Muscle layer of colon (tissue), 2 donors: ENCODE measurements around the gene CYP2U1.
"Not testable (repeated sequence)": the region's sequence is repeated elsewhere in the genome, so short reads cannot be mapped to it uniquely, and the experiment has no call there.

Experiments used
- H3K27ac ChIP-seq: one replicate; pipeline ENCODE4 v1.7.0; 2013; ENCODE audit warnings: low read depth, mild to moderate bottlenecking, low read length, moderate library complexity
- H3K27me3 ChIP-seq, 2 donors: one replicate each; pipeline ENCODE4 v1.7.0; 2013; ENCODE audit warnings: low read length in 2 of 2, mild to moderate bottlenecking in 2 of 2; ENCODE audit not compliant: insufficient read depth in 2 of 2, control insufficient read depth in 1 of 2
- H3K36me3 ChIP-seq: one replicate; pipeline ENCODE4 v1.7.0; 2013; ENCODE audit warnings: mild to moderate bottlenecking, low read length; ENCODE audit not compliant: insufficient read depth
- H3K4me1 ChIP-seq: one replicate; pipeline ENCODE4 v1.7.0; 2013; ENCODE audit warnings: mild to moderate bottlenecking, low read length; ENCODE audit not compliant: insufficient read depth
- H3K4me3 ChIP-seq, 2 donors: one replicate each; pipeline ENCODE4 v1.7.0; 2013; ENCODE audit warnings: low read length in 2 of 2, low read depth in 1 of 2, mild to moderate bottlenecking in 1 of 2, moderate library complexity in 1 of 2
- H3K9ac ChIP-seq: one replicate; pipeline ENCODE4 v1.7.0; 2013; ENCODE audit warnings: low read length
- H3K9me3 ChIP-seq: one replicate; pipeline ENCODE4 v1.7.0; 2013; ENCODE audit warnings: mild to moderate bottlenecking, low read length
- donor health status: abdominal sarcoma.
- donor health status: Adenocarcinoma of cecum.

The CYP2U1 gene

DNA sequence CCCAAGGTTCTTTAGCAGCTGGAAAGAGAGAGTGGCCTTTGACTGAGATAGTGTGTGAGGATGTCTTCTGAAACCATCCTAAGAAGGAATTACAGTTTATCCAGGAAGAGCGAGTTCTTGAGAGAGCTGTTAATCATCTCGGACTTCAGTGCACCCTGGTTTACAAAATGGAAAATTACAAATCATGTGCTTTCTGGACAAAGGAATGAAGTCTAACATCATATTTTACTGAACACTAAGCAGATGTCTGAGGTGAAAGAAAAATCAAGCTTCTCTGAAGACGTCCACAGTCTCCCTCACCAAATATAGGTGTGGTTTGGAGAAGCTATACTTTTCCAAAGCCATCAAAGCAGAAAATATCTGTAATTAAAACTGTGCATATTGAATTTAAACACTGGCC is 30.8 kb upstream of the CYP2U1 start:
- H3K4me3 ChIP-seq = no peak overlapping the region
- no peaks in the 10 kb centered on the region for H3K27me3 ChIP-seq
- H3K9ac ChIP-seq = no peak overlapping the region
- peak overlapping the region; percentile 48 for H3K27ac ChIP-seq
- H3K9me3 ChIP-seq = no peaks in the 10 kb centered on the region
- no peaks in the 10 kb centered on the region for H3K36me3 ChIP-seq
- H3K4me1 ChIP-seq = peaks cover 51% of the 10 kb centered on the region

DNA sequence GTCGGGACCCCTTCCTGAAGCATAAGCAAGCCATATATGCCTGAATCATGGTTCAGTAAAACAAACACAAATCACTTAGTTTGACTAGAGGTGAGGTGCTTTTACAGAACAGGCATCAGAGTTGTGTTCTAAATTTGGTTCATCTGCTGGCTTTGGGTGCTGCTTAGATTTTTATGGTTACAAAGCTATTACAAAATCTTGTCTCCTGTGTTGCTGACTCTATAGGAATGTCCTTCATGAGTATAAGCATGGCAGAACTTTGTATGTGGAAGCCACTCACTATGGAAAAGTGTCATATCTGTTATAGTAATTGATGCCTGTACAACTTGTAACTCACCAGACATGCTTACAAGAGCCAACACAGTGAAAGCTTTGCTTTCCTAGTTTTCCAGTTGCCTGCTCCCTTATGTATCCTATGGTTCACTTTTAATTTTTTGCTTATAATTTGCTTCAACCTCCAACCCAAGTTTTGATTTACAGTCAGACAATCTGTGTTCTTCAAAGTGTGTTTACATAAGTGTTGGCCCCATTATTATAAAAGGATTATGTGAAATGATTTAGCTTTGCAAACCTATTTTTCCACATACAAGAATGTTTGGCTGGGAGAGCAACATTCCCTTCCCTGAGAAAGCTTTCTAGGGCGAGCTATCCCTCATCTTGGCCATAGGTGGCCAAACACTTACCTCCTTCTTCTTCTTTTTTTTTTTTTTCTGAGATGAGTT is 30.0 kb upstream of the CYP2U1 start:
- no peak overlapping the region for H3K4me3 ChIP-seq
- no peaks in the 10 kb centered on the region for H3K36me3 ChIP-seq
- no peak overlapping the region for H3K9ac ChIP-seq
- peak overlapping the region; percentile 48 for H3K27ac ChIP-seq
- no peaks in the 10 kb centered on the region for H3K9me3 ChIP-seq
- peaks cover 44% of the 10 kb centered on the region for H3K4me1 ChIP-seq
- no peaks in the 10 kb centered on the region for H3K27me3 ChIP-seq

DNA sequence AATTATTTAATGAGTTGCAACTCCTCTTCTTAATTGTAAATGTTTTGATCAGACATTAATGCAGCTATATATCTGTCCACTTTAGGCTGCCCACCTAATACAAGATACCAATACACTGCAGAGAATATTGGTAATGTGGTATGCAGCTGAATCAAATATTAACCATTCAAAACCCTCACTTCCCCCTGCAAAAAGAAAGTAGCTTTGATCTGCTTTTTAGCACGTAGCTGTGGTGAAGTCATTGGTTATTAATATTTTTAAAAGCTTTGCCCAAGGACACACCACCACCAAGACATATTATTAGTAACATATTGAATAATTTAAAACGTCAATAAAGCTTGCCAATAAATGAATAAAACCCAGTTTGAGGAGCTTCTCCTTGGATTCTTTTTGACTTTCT is 28.6 kb upstream of the CYP2U1 start:
- Histone ChIP-seq H3K27me3 (no peaks in the 10 kb centered on the region), H3K4me1 (peaks cover 41% of the 10 kb centered on the region), H3K36me3 (no peaks in the 10 kb centered on the region), H3K4me3 (no peak overlapping the region), H3K27ac (peak overlapping the region; percentile 4), H3K9ac (no peak overlapping the region), H3K9me3 (no peaks in the 10 kb centered on the region)

DNA sequence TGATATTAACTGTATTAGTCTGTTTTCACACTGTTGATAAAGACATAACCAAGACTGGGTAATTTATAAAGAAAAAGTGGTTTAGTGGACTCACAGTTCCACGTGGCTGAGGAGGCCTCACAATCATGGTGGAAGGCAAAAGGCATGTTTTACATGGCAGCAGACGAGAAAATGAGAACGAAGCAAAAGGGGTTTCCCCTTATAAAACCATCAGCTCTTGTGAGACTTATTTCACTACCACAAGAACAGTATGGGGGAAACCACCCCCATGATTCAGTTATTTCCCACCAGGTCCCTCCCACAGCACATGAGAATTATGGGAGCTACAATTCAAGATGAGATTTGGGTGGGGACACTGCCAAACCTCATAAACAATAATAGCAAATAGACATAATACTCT is 26.3 kb upstream of the CYP2U1 start:
- H3K9ac ChIP-seq, H3K9me3 ChIP-seq: not testable (repeated sequence)
- H3K4me1 ChIP-seq = peaks cover 37% of the 10 kb centered on the region

DNA sequence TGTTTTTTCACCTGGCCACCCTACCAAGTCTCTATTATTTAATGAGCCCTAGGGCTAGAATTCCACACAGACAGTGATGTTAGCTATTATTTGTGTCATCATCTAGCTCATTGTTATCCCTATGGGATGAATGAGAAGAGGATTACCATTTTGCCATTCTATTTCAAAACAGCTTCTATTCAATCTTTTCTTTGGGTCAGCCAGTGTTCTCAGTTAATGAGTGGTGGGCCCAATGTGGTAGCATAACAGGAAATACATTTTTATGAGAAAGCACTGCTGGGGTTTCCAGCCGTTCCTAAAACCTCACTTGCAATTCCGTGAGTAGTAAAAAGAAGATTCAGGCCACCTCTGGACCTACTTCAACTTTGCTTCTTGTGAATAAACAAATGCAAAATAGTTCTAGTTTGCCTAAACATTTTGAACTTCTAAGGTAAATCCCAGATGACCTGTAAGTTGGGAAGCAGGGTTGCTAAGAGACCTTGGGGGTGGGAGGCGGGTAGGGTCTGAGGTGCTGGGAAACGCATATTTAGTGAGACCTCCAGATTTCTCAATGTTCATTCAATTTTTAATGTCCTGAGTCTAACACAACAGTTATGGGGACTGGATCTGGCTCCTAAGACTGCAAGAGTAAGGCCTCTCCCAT is 24.8 kb upstream of the CYP2U1 start:
- Histone ChIP-seq H3K4me3 (no peak overlapping the region), H3K36me3 (peaks cover 21% of the 10 kb centered on the region), H3K9me3 (no peaks in the 10 kb centered on the region), H3K9ac (no peak overlapping the region), H3K27ac (no peak overlapping the region), H3K4me1 (peaks cover 22% of the 10 kb centered on the region), H3K27me3 (no peaks in the 10 kb centered on the region)

More for the DNA sequence above, 26.3 kb upstream of the CYP2U1 start:
- not testable (repeated sequence) for H3K36me3 ChIP-seq, H3K27ac ChIP-seq, H3K27me3 ChIP-seq, H3K4me3 ChIP-seq

- Histone ChIP-seq H3K9me3 (no peaks in the 10 kb centered on the region), H3K36me3 (peaks cover 21% of the 10 kb centered on the region), H3K27me3 (no peaks in the 10 kb centered on the region), H3K4me1 (peaks cover 15% of the 10 kb centered on the region), H3K4me3 (no peak overlapping the region), H3K27ac (no peak overlapping the region), H3K9ac (no peak overlapping the region)
Observed at GRCh38 chr4:107908377-107908776, 23.0 kb upstream of the CYP2U1 start.

GRCh38 chr4:107913283-107913899 is 18.0 kb upstream of the CYP2U1 start:
- Histone ChIP-seq H3K27ac (no peak overlapping the region), H3K9me3 (no peaks in the 10 kb centered on the region), H3K27me3 (no peaks in the 10 kb centered on the region), H3K9ac (no peak overlapping the region), H3K4me1 (peaks cover 6% of the 10 kb centered on the region), H3K4me3 (no peak overlapping the region), H3K36me3 (peaks cover 21% of the 10 kb centered on the region)

DNA sequence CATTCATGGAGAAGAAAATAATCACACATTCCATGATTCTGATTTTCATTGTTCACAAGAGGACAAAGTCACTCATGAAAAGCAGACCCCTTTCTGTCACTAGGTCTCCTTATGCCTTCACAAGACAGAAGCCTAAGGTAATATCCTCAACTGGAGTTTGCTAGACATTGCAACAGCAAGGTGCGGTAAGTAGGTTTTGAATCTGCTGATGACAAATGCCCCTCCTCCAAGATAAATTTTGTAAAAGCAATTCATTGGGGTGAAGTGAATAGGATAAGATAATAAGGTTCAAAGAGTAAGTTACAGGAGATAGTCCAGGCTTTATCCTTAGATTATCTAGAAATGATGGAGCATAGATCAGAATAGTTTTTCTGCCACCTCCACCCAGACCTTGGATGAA is 16.1 kb upstream of the CYP2U1 start:
- H3K36me3 ChIP-seq = peaks cover 13% of the 10 kb centered on the region
- H3K27ac ChIP-seq = no peak overlapping the region
- peaks cover 6% of the 10 kb centered on the region for H3K4me1 ChIP-seq
- no peak overlapping the region for H3K9ac ChIP-seq
- peaks cover 4% of the 10 kb centered on the region for H3K9me3 ChIP-seq
- no peaks in the 10 kb centered on the region for H3K27me3 ChIP-seq
- no peak overlapping the region for H3K4me3 ChIP-seq

- Histone ChIP-seq H3K27me3 (no peaks in the 10 kb centered on the region), H3K4me3 (no peak overlapping the region), H3K9me3 (peaks cover 4% of the 10 kb centered on the region), H3K4me1 (peaks cover 6% of the 10 kb centered on the region), H3K9ac (no peak overlapping the region), H3K27ac (no peak overlapping the region), H3K36me3 (no peaks in the 10 kb centered on the region)
Observed at GRCh38 chr4:107916623-107917022, 14.7 kb upstream of the CYP2U1 start.

- Histone ChIP-seq H3K4me3 (no peak overlapping the region), H3K27ac (no peak overlapping the region)
Observed at GRCh38 chr4:107917500-107917899, 13.8 kb upstream of the CYP2U1 start.

DNA sequence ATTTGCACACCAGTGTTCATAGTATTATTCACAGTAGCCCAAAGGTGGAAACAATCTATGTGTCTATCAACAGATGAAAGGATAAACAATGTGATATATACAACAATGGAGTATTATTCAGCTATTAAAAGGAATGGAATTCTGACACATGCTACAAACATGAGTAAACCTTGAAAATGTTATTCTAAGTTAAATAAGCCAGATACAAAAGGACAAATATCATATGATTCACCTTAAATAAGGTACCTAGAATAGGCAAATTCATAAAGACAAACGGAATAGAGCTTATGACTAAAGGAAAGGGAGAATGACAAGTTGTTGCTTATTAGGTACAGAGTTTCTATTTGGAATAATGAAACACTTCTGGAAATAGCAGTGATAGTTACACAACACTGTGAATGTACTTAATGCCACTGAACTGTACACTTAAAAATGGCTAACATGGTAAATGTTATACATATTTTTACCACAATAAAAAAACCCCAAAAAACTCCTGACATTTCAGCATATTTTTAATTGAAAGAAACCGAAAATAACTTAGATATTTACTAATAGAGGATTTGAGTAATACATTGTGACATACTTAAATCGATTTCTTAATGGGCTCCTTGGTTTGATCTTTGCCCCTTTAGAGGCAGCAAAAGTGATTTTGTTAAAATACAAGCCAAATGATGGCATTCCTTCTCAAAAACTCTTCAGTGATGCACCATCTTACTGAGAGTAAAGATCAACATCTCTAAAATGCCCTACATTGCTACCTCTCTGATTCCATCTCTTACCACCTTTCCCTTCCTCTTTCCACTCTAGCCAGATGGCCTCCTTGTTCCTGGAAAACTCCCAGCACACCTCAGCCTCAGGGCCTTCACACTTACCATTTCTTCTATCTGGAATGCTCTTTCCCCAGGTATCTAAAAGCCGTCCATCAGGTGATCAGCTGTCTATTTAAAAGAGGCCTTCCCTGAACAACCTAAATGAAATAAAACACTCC is 8.6 kb upstream of the CYP2U1 start:
- peaks cover 4% of the 10 kb centered on the region for H3K9me3 ChIP-seq
- no peaks in the 10 kb centered on the region for H3K27me3 ChIP-seq
- H3K4me1 ChIP-seq = no peaks in the 10 kb centered on the region
- H3K4me3 ChIP-seq = no peak overlapping the region
- H3K9ac ChIP-seq = no peak overlapping the region
- H3K36me3 ChIP-seq = no peaks in the 10 kb centered on the region
- no peak overlapping the region for H3K27ac ChIP-seq

More at GRCh38 chr4:107917500-107917899, 13.8 kb upstream of the CYP2U1 start:
- H3K9me3 ChIP-seq = peaks cover 4% of the 10 kb centered on the region
- H3K36me3 ChIP-seq = no peaks in the 10 kb centered on the region
- H3K4me1 ChIP-seq = peaks cover 6% of the 10 kb centered on the region
- no peaks in the 10 kb centered on the region for H3K27me3 ChIP-seq
- no peak overlapping the region for H3K9ac ChIP-seq
